Ovary (tissue), 9 donors: Measurements from ENCODE around the gene DDX51. TPM values are rescaled to one million over a fixed set of nuclear protein-coding genes. Genes with fewer than 3 reads are reported as not detected.

Experiments used
- DNase-seq, 5 donors: peaks; one replicate each; pipeline ENCODE4 v3.0.0-alpha.2; 2019 to 2020
- H3K27ac ChIP-seq, 2 donors: fragments of 200-600 bp; one replicate each; pipeline versions ENCODE4 v1.5.1 to v1.8.0; 2019 to 2022
- H3K27me3 ChIP-seq: fragments of 200-600 bp; one replicate; pipeline ENCODE4 v1.8.0; 2022
- H3K36me3 ChIP-seq: fragments of 200-600 bp; sonication (generic); one replicate; pipeline ENCODE4 v1.5.1; 2019
- H3K4me1 ChIP-seq: one replicate; pipeline ENCODE4 v1.8.1; 2013; ENCODE audit warnings: mild to moderate bottlenecking, moderate library complexity; ENCODE audit not compliant: insufficient read depth
- H3K4me3 ChIP-seq: fragments of 200-600 bp; sonication (generic); one replicate; pipeline ENCODE4 v1.5.1; 2017
- H3K9me3 ChIP-seq, 2 donors: fragments of 200-600 bp in 1 of 2; sonication (generic) in 1 of 2; one replicate each; pipeline versions ENCODE4 v1.5.1 to v1.8.1; 2013 to 2019; ENCODE audit warnings: mild to moderate bottlenecking in 1 of 2, moderate library complexity in 1 of 2
- EP300 ChIP-seq: sonication (generic); formaldehyde crosslinking; IDR thresholded peaks from one replicate; pipeline ENCODE4 v1.6.1; 2017; ENCODE audit warnings: antibody characterized with exemption
- POLR2A ChIP-seq: fragments of 450-650 bp; IDR thresholded peaks from one replicate; pipeline ENCODE4 v1.6.1; 2017; ENCODE audit warnings: antibody characterized with exemption, mild to moderate bottlenecking, moderate library complexity
- WGBS, 3 donors: extraction: QIAGEN DNeasy Blood & Tissue Kit in 1 of 3; methylation state at CpG; one replicate each; pipeline versions ENCODE4 v1.1.5 to v1.1.7; 2013 to 2017; 5-methylcytosine and 5-hydroxymethylcytosine counted together
- intact Hi-C, 4 donors: fragments of 100-400 bp; cut with DNase I; formaldehyde crosslinking; loops; one replicate each; pipeline versions ENCODE4 v1.11.0 to v1.15.1; 2022 to 2023
- polyA plus RNA-seq, 2 donors: library from polyadenylated mRNA; stranded (reverse); fragments of 200-250 nt in 1 of 2; fragments of 350-450 nt in 1 of 2; fragmentation: Illumina TruSeq in 1 of 2; extraction: RNeasy Lipid Tissue Mini Kit (QIAGEN cat#74804) in 1 of 2; gene quantifications; one replicate each; pipeline ENCODE4 v1.2.3, GENCODE V29; 2013 to 2014
- total RNA-seq, 7 donors: library from RNA; depleted of rRNA in 2 of 7; stranded (reverse); fragments of >200 nt in 2 of 7; fragmentation: NEBNext Ultra II Directional in 3 of 7; extraction: Animal tissue kit (Norgen Biotek cat#: 25700) in 3 of 7; gene quantifications; one replicate each; pipeline versions ENCODE4 v1.1.0 to v1.2.4, GENCODE V29; 2016 to 2023
- TF ChIP-seq, protein P1 (sequence below), 3 donors: fragments of 450-650 bp in 2 of 3; fragments of 200-600 bp in 1 of 3; IDR thresholded peaks; one replicate each; pipeline versions ENCODE4 v1.5.1 to v1.8.0; 2016 to 2022; ENCODE audit warnings: antibody characterized with exemption in 3 of 3, mild to moderate bottlenecking in 1 of 3
- donor health status: DM: no; HTN: no; CAD: no; lungs with moderate emphysema.
- donor health status: DM: no; HTN: no; CAD: no.
- donor health status: Bipolar disorder and iron deficiency.
- donor health status: DM: yes; HTN: yes; CAD: no.
- donor health status: DM: no; HTN: no; CAD: no.
- donor health status: DM: yes; HTN: yes; CAD: no.

The DDX51 gene
- total and polyA plus RNA-seq, 9 donors, result 10.0 to 26.2 (median 21.8) TPM

DNA sequence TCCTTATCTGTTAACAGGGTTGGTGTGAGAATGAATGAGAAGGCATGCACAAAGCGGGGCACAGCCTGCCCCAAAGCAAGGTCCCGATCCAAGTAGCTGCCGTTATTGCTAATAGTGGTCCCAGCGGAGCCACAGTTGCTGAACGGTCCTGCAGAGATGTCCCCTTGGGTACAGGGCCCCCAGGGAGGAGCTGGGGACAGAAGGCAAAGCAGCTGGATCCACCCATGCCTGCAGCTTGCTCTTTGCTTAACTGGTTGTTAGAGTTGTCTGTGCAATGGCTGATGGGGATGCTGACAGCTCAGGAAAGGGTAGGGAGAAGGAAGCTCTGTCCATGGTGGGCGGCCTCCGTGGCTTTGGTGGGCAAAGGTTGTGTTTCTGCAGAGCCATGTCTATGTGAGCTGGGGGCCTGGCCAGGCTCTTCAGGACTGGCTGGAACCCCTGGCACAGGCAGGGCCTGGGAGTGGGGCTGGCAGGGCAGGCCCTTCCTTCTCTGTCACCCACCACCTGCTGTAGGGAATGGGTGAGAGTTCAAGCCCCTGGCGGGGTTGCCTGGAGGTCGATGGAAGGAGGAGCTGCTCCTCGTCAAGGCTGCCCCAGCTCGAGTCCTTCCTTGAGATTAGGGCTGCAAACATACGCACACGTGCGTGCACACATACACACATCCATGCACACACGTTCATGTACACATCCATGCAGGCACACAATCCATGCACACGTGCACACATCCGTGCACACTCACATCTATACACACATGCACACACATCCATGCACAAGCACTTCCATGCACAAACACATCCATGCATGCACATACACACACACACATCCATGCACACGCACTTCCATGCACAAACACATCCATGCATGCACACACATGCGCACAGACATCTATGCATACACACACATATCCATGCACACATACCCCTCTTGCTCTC lies 35.6 kb upstream of the DDX51 start:
- WGBS, 3 donors, result 73 to 83% (median 77%) methylated on average over 19 of the region's 19 CpGs
- H3K27me3 ChIP-seq, result no peaks in the 10 kb centered on the region
- intact Hi-C loops, result no loop called here

DNA sequence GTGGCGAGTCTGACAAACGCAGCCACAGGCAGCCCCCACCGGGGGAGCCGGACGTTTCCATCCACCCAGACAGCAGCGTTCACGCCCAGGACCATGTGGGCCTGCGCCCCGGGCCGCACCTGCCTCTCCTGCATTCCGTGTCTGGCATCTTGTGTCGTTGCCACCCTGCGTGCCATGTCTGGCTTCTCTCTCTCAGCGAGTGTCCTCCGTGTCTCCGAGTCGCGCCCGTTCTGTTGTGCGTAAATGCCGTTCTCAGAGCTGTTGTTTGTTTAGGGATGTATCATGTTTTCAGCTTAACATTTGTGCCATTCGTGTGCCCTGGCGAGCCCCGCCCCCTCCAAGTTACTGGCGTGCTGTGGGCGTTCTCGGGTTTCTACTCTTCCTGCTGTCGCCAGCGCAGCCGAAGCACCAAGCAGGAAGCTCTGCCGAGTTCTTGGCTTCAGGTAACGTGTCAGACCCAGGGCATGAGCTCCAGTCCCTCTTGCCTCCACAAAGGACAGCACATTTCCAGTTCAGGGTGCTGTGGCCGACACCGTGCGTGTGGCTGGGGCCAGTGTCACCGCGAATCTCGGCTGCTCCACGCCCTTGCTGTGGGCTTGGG lies 34.8 kb upstream of the DDX51 start:
- H3K9me3 ChIP-seq, result no peaks in the 10 kb centered on the region
- no peak overlapping the region for H3K4me3 ChIP-seq
- no peak for DNase-seq
- TF ChIP-seq, protein P1, sequence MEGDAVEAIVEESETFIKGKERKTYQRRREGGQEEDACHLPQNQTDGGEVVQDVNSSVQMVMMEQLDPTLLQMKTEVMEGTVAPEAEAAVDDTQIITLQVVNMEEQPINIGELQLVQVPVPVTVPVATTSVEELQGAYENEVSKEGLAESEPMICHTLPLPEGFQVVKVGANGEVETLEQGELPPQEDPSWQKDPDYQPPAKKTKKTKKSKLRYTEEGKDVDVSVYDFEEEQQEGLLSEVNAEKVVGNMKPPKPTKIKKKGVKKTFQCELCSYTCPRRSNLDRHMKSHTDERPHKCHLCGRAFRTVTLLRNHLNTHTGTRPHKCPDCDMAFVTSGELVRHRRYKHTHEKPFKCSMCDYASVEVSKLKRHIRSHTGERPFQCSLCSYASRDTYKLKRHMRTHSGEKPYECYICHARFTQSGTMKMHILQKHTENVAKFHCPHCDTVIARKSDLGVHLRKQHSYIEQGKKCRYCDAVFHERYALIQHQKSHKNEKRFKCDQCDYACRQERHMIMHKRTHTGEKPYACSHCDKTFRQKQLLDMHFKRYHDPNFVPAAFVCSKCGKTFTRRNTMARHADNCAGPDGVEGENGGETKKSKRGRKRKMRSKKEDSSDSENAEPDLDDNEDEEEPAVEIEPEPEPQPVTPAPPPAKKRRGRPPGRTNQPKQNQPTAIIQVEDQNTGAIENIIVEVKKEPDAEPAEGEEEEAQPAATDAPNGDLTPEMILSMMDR (IDR thresholded peaks at IDR 0.05), result no peak
- TF ChIP-seq EP300 (no peak), POLR2A (no peak)
- 55 to 63% (median 57%) methylated on average over 39 of the region's 39 CpGs for WGBS, 3 donors
- intact Hi-C loops, result no loop called here
- no peaks in the 10 kb centered on the region for H3K27me3 ChIP-seq
- H3K4me1 ChIP-seq, result no peaks in the 10 kb centered on the region
- H3K27ac ChIP-seq, result no peak overlapping the region
- H3K36me3 ChIP-seq, result no peaks in the 10 kb centered on the region

More for the DNA sequence above, 35.6 kb upstream of the DDX51 start:
- Histone ChIP-seq H3K4me3 (no peak overlapping the region), H3K4me1 (no peaks in the 10 kb centered on the region), H3K9me3 (no peaks in the 10 kb centered on the region), H3K36me3 (no peaks in the 10 kb centered on the region), H3K27ac (no peak overlapping the region)
- DNase-seq, result no peak
- TF ChIP-seq EP300 (no peak), POLR2A (no peak)
- TF ChIP-seq, protein P1 (IDR thresholded peaks at IDR 0.05), result no peak

DNA sequence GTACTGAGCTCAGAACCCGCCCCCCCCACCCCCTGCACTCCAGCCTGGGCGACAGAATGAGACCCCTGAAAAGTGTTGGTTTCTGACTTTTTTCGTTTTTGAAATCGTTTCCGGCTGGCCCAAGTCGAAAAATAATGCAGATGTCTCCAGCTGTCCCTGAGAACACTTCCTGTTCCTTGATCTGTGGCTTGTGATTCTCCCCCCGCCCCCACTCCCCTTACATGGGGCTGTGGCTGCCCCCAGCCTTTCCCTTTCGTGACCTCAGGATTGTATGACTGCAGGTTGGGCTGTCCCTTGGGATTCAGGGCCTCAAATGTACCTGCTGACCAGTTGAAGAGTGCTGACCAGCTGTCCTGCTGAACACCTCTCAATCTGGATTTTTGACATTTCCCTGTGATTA lies 34.2 kb upstream of the DDX51 start:
- no peaks in the 10 kb centered on the region for H3K27me3 ChIP-seq
- intact Hi-C loops, result no loop called here
- WGBS, 3 donors, result 2 to 18% (median 4%) methylated on average over 8 of the region's 8 CpGs

DNA sequence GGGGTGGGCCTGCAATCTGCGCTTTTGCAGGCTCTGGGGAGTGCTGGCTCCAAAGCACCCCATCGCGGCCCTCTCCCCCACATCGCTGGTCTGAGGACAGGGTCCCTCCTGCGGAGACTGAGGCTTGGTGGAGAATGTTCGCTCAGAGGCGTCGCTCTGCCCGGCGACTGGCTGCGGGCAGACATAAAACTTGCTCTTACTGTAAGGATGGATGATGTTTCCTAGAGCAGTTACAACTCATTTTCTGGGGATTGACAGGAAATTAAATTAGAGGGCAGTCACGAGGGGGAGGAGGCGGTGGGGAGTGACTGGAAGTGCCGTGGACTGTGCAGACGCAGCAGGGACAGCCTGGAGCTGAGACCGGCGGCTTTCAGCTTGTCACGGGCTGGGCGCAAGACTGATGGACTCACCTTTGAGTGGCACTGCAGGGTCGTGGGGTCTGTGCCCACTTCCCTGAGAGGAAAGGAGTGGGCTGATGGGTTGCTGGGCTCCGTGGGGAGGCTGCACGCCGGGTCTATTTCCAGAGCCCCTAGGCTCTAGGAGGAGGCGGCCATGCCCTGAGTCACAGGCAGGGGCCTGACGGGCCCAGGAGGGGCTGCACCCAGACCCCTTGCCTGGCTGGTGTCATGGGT lies 32.9 kb upstream of the DDX51 start:
- Histone ChIP-seq H3K4me3 (no peak overlapping the region), H3K27ac (no peak overlapping the region), H3K9me3 (no peaks in the 10 kb centered on the region), H3K36me3 (no peaks in the 10 kb centered on the region), H3K4me1 (no peaks in the 10 kb centered on the region), H3K27me3 (no peaks in the 10 kb centered on the region)
- TF ChIP-seq POLR2A (no peak), EP300 (no peak)
- TF ChIP-seq, protein P1 (IDR thresholded peaks at IDR 0.05), result no peak
- intact Hi-C loops, result no loop called here
- no peak for DNase-seq
- WGBS, 3 donors, result 66 to 82% (median 79%) methylated on average over 25 of the region's 25 CpGs

More for the DNA sequence above, 34.2 kb upstream of the DDX51 start:
- Histone ChIP-seq H3K4me3 (no peak overlapping the region), H3K27ac (no peak overlapping the region), H3K9me3 (no peaks in the 10 kb centered on the region), H3K4me1 (no peaks in the 10 kb centered on the region), H3K36me3 (no peaks in the 10 kb centered on the region)
- TF ChIP-seq POLR2A (no peak), EP300 (no peak)
- TF ChIP-seq, protein P1 (IDR thresholded peaks at IDR 0.05), result no peak
- no peak for DNase-seq
